SK-N-SH (cell line): ENCODE results near the gene CD300LF. TPM values are rescaled to one million over a fixed set of nuclear protein-coding genes. Genes with fewer than 3 reads are reported as not detected.

Source experiments
- CTCF ChIA-PET: fragments of 300-600, 350-600 bp; formaldehyde crosslinking; extraction: SDS; loops from one replicate; lab custom pipeline; 2021; lab: Yijun Ruan, JAX
- POLR2A ChIA-PET: fragments of 350-600 bp; sonication (Branson Sonifier 250); formaldehyde crosslinking; extraction: SDS; loops from one replicate; lab custom pipeline; 2020; ENCODE audit warnings: antibody characterized with exemption, inconsistent platforms; lab: Yijun Ruan, JAX
- DNase-seq: peaks from one replicate; pipeline ENCODE4 v3.0.0; 2012
- H2AFZ ChIP-seq: fragments of 200-600 bp; sonication (generic); 2 replicates; pipeline ENCODE4 v1.8.1; 2016; ENCODE audit warnings: antibody characterized with exemption, mild to moderate bottlenecking, low read depth
- H3F3A ChIP-seq: fragments of 200-600 bp; sonication (generic); replicated peaks from 2 replicates; pipeline ENCODE3; 2016; ENCODE audit warnings: antibody characterized with exemption, mild to moderate bottlenecking; ENCODE audit not compliant: insufficient read depth
- H3K27ac ChIP-seq, 2 experiments: fragments of 200-500 bp in 1 of 2; fragments of 200-600 bp in 1 of 2; sonication (Bioruptor generic) in 1 of 2; sonication (generic), shearing (Covaris generic) in 1 of 2; 2 replicates each; pipeline versions ENCODE4 v1.5.1 to v1.6.1; 2014 to 2016; ENCODE audit warnings: low read depth in 2 of 2, inconsistent platforms in 1 of 2, low read length in 1 of 2, mild to moderate bottlenecking in 1 of 2, mixed read lengths in 1 of 2
- H3K27me3 ChIP-seq: fragments of 200-600 bp; sonication (generic), shearing (Covaris generic); 2 replicates; pipeline ENCODE4 v1.6.1; 2016; ENCODE audit warnings: mixed run types; ENCODE audit not compliant: insufficient read depth
- H3K36me3 ChIP-seq, 2 experiments: fragments of 200-500 bp in 1 of 2; fragments of 200-600 bp in 1 of 2; sonication (Bioruptor generic) in 1 of 2; sonication (generic) in 1 of 2; replicated peaks in 1 of 2; 2 replicates each; pipeline versions ENCODE3 to v1.5.1; 2014 to 2016; ENCODE audit warnings: low read length in 1 of 2, mild to moderate bottlenecking in 1 of 2; ENCODE audit not compliant: insufficient read depth in 2 of 2, control insufficient read depth in 1 of 2
- H3K4me1 ChIP-seq, 2 experiments: fragments of 200-500 bp in 1 of 2; fragments of 200-600 bp in 1 of 2; sonication (Bioruptor generic) in 1 of 2; sonication (generic), shearing (Covaris generic) in 1 of 2; 2 replicates each; pipeline versions ENCODE4 v1.5.1 to v1.6.1; 2014 to 2016; ENCODE audit warnings: low read depth in 1 of 2, low read length in 1 of 2, mixed run types in 1 of 2; ENCODE audit not compliant: insufficient read depth in 2 of 2, control insufficient read depth in 1 of 2
- H3K4me2 ChIP-seq: fragments of 200-600 bp; sonication (generic), shearing (Covaris generic); 2 replicates; pipeline ENCODE4 v1.6.1; 2017; ENCODE audit warnings: mixed run types
- H3K4me3 ChIP-seq, 2 experiments: fragments of 200-500 bp in 1 of 2; fragments of 200-600 bp in 1 of 2; sonication (Bioruptor generic) in 1 of 2; sonication (generic), shearing (Covaris generic) in 1 of 2; 2 replicates each; pipeline versions ENCODE4 v1.5.1 to v1.8.1; 2014 to 2016; ENCODE audit warnings: low read depth in 2 of 2, inconsistent platforms in 1 of 2, low read length in 1 of 2, mild to moderate bottlenecking in 1 of 2, mixed read lengths in 1 of 2, moderate library complexity in 1 of 2
- H3K79me2 ChIP-seq: fragments of 200-600 bp; sonication (generic); 2 replicates; pipeline ENCODE4 v1.8.1; 2017; ENCODE audit warnings: mild to moderate bottlenecking; ENCODE audit not compliant: insufficient read depth
- H3K9ac ChIP-seq: fragments of 200-600 bp; sonication (generic); 2 replicates; pipeline ENCODE4 v1.6.1; 2017; ENCODE audit warnings: mixed run types
- H3K9me2 ChIP-seq: fragments of 200-600 bp; sonication (generic); 2 replicates; pipeline ENCODE4 v1.6.1; 2017; ENCODE audit warnings: mixed run types
- H3K9me3 ChIP-seq: fragments of 200-600 bp; sonication (generic); 2 replicates; pipeline ENCODE4 v1.6.1; 2017; ENCODE audit warnings: mixed run types, mild to moderate bottlenecking, moderate library complexity
- H4K20me1 ChIP-seq: fragments of 200-600 bp; sonication (generic); 2 replicates; pipeline ENCODE4 v1.6.1; 2017; ENCODE audit warnings: mild to moderate bottlenecking, mixed run types; ENCODE audit not compliant: insufficient read depth
- CHD2 ChIP-seq: fragments of 150-350 bp; IDR thresholded peaks from 2 replicates; pipeline ENCODE4 v1.6.1; 2018; ENCODE audit warnings: low read length; ENCODE audit not compliant: partially characterized antibody
- EP300 ChIP-seq, 2 experiments: IDR thresholded peaks; 2 replicates each; pipeline versions ENCODE4 v1.4.0 to v1.6.1; 2012; ENCODE audit warnings: borderline replicate concordance in 1 of 2, low read depth in 1 of 2, low read length in 1 of 2
- EZH2phosphoT487 ChIP-seq: fragments of 200-600 bp; sonication (generic); IDR thresholded peaks from 2 replicates; pipeline ENCODE4 v1.6.1; 2017; ENCODE audit warnings: low read depth, mixed run types, mild to moderate bottlenecking, antibody characterized with exemption, moderate library complexity, borderline replicate concordance
- FOXM1 ChIP-seq: IDR thresholded peaks from 2 replicates; pipeline ENCODE4 v1.4.0; 2012; ENCODE audit warnings: low read depth, mild to moderate bottlenecking
- GABPA ChIP-seq: IDR thresholded peaks from 2 replicates; pipeline ENCODE4 v1.4.0; 2012; ENCODE audit warnings: low read depth, mild to moderate bottlenecking
- MEF2A ChIP-seq: IDR thresholded peaks from 2 replicates; pipeline ENCODE4 v1.4.0; 2012; ENCODE audit warnings: low read depth, borderline replicate concordance
- MXI1 ChIP-seq: IDR thresholded peaks from 2 replicates; pipeline ENCODE4 v1.6.1; 2012; ENCODE audit warnings: mild to moderate bottlenecking, low read depth, low read length, improper control_type of control experiment
- NFIC ChIP-seq: IDR thresholded peaks from 2 replicates; pipeline ENCODE4 v1.4.0; 2012; ENCODE audit warnings: borderline replicate concordance
- NRF1 ChIP-seq: IDR thresholded peaks from 2 replicates; pipeline ENCODE4 v1.6.1; 2012; ENCODE audit warnings: low read depth, mild to moderate bottlenecking, low read length
- POLR2AphosphoS5 ChIP-seq: IDR thresholded peaks from 2 replicates; pipeline ENCODE4 v1.6.1; 2012; ENCODE audit warnings: low read depth, low read length
- RXRA ChIP-seq: IDR thresholded peaks from 2 replicates; pipeline ENCODE4 v1.4.0; 2012; ENCODE audit warnings: low read depth, mild to moderate bottlenecking, borderline replicate concordance
- SMC3 ChIP-seq: IDR thresholded peaks from 2 replicates; pipeline ENCODE4 v1.6.1; 2012; ENCODE audit warnings: low read depth, low read length, improper control_type of control experiment
- TEAD4 ChIP-seq: IDR thresholded peaks from 2 replicates; pipeline ENCODE4 v1.4.0; 2012; ENCODE audit warnings: mild to moderate bottlenecking, borderline replicate concordance; ENCODE audit not compliant: insufficient read depth
- YY1 ChIP-seq: IDR thresholded peaks from 2 replicates; pipeline ENCODE4 v1.4.0; 2012; ENCODE audit warnings: low read depth, mild to moderate bottlenecking
- WGBS: methylation state at CpG from one replicate; pipeline ENCODE4 v1.1.6; 2017; ENCODE audit warnings: low lambda C conversion rate; 5-methylcytosine and 5-hydroxymethylcytosine counted together
- polyA plus RNA-seq, 3 experiments: library from polyadenylated mRNA; depleted of rRNA; stranded (reverse); fragments of >200 nt; gene quantifications; 2 replicates each; pipeline ENCODE4 v1.2.3, GENCODE V29; 2012
- TF ChIP-seq, protein P1 (sequence below): fragments of 200-600 bp; sonication (generic); IDR thresholded peaks from 2 replicates; pipeline ENCODE4 v1.6.1; 2017; ENCODE audit warnings: antibody characterized with exemption, mild to moderate bottlenecking, moderate library complexity
- TF ChIP-seq, protein P2 (sequence below): IDR thresholded peaks from 2 replicates; pipeline ENCODE4 v1.4.0; 2012; ENCODE audit warnings: low read depth
- TF ChIP-seq, protein P3 (sequence below): fragments of 150-350 bp; IDR thresholded peaks from 2 replicates; pipeline ENCODE4 v1.6.1; 2016; ENCODE audit warnings: mild to moderate bottlenecking, low read depth, low read length
- TF ChIP-seq, protein P4 (sequence below): IDR thresholded peaks from 2 replicates; pipeline ENCODE4 v1.6.1; 2012; ENCODE audit warnings: mild to moderate bottlenecking, low read depth, low read length, moderate library complexity

Gene CD300LF
- polyA plus RNA-seq, 1 of the 3 experiments (the other 2 are of a cell fraction): not detected

DNA sequence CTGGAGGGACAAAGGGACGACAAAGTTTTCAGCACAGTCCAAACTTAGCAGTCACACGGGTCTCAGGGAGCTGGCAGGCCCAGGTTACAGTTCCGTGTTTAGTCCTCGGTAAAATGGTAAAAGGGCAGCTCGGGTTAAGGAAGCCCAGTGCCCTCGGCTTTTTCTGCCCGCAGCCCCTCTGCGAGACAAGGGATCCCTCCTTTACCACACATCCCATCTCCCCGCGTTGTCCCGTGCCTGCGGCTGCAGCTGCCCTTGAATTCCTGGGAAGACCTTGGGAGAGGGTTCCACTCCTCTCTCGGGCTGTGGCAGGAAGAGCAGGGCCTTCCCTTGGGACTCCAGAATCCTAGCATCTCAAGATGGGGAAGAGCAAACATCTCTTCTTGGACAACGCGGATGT is 17.1 kb upstream of the CD300LF start:
- WGBS: 65% methylated on average over 15 of the region's 15 CpGs
- TF ChIP-seq CHD2 (no peak), RXRA (no peak), MEF2A (no peak), FOXM1 (no peak), TEAD4 (no peak), SMC3 (no peak), NRF1 (no peak), POLR2AphosphoS5 (no peak), MXI1 (no peak), EP300 (IDR thresholded peaks at IDR 0.05; ENCODE audit: borderline replicate concordance in 1 of 2, low read depth in 1 of 2, low read length in 1 of 2) (no peak), NFIC (no peak), EZH2phosphoT487 (no peak), YY1 (no peak), GABPA (no peak)
- TF ChIP-seq, protein P1, sequence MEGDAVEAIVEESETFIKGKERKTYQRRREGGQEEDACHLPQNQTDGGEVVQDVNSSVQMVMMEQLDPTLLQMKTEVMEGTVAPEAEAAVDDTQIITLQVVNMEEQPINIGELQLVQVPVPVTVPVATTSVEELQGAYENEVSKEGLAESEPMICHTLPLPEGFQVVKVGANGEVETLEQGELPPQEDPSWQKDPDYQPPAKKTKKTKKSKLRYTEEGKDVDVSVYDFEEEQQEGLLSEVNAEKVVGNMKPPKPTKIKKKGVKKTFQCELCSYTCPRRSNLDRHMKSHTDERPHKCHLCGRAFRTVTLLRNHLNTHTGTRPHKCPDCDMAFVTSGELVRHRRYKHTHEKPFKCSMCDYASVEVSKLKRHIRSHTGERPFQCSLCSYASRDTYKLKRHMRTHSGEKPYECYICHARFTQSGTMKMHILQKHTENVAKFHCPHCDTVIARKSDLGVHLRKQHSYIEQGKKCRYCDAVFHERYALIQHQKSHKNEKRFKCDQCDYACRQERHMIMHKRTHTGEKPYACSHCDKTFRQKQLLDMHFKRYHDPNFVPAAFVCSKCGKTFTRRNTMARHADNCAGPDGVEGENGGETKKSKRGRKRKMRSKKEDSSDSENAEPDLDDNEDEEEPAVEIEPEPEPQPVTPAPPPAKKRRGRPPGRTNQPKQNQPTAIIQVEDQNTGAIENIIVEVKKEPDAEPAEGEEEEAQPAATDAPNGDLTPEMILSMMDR: no peak
- TF ChIP-seq, protein P2, sequence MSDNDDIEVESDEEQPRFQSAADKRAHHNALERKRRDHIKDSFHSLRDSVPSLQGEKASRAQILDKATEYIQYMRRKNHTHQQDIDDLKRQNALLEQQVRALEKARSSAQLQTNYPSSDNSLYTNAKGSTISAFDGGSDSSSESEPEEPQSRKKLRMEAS: no peak
- TF ChIP-seq, protein P3, sequence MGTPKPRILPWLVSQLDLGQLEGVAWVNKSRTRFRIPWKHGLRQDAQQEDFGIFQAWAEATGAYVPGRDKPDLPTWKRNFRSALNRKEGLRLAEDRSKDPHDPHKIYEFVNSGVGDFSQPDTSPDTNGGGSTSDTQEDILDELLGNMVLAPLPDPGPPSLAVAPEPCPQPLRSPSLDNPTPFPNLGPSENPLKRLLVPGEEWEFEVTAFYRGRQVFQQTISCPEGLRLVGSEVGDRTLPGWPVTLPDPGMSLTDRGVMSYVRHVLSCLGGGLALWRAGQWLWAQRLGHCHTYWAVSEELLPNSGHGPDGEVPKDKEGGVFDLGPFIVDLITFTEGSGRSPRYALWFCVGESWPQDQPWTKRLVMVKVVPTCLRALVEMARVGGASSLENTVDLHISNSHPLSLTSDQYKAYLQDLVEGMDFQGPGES: no peak
- TF ChIP-seq, protein P4, sequence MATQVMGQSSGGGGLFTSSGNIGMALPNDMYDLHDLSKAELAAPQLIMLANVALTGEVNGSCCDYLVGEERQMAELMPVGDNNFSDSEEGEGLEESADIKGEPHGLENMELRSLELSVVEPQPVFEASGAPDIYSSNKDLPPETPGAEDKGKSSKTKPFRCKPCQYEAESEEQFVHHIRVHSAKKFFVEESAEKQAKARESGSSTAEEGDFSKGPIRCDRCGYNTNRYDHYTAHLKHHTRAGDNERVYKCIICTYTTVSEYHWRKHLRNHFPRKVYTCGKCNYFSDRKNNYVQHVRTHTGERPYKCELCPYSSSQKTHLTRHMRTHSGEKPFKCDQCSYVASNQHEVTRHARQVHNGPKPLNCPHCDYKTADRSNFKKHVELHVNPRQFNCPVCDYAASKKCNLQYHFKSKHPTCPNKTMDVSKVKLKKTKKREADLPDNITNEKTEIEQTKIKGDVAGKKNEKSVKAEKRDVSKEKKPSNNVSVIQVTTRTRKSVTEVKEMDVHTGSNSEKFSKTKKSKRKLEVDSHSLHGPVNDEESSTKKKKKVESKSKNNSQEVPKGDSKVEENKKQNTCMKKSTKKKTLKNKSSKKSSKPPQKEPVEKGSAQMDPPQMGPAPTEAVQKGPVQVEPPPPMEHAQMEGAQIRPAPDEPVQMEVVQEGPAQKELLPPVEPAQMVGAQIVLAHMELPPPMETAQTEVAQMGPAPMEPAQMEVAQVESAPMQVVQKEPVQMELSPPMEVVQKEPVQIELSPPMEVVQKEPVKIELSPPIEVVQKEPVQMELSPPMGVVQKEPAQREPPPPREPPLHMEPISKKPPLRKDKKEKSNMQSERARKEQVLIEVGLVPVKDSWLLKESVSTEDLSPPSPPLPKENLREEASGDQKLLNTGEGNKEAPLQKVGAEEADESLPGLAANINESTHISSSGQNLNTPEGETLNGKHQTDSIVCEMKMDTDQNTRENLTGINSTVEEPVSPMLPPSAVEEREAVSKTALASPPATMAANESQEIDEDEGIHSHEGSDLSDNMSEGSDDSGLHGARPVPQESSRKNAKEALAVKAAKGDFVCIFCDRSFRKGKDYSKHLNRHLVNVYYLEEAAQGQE: no peak
- Histone ChIP-seq H3K27me3 (peaks cover 9% of the 10 kb centered on the region), H3K9me2 (no peaks in the 10 kb centered on the region), H3F3A (peaks cover 11% of the 10 kb centered on the region), H3K36me3 (no peaks in the 10 kb centered on the region), H3K4me3 (no peak overlapping the region), H2AFZ (no peak overlapping the region), H3K9me3 (no peaks in the 10 kb centered on the region), H4K20me1 (no peaks in the 10 kb centered on the region), H3K4me1 (no peaks in the 10 kb centered on the region), H3K27ac (no peak overlapping the region), H3K4me2 (no peak overlapping the region), H3K79me2 (no peaks in the 10 kb centered on the region), H3K9ac (no peak overlapping the region)
- ChIA-PET POLR2A (no interaction called here), CTCF (interaction anchor here (0.7 to 2.4 kb wide), 3 partner anchors 62 to 164 kb away, joined by 3 to 10 read pairs (median 3); no protein-coding TSS in a partner anchor)
- DNase-seq: no peak
